GM18951 (cell line): Measurements from ENCODE around the gene LSR.

Experiments
- POLR2A ChIP-seq: IDR thresholded peaks from 4 replicates; pipeline ENCODE4 v1.6.1; 2011; ENCODE audit warnings: mild to moderate bottlenecking; ENCODE audit not compliant: insufficient read length, insufficient read depth; ENCODE audit errors: extremely low read depth
- in situ Hi-C: fragments of 300-500 bp; cut with MboI; formaldehyde crosslinking; loops from one replicate; pipeline ENCODE4 v1.12.0; 2022; ENCODE audit warnings: low sequenced_read_pairs, mixed read lengths, inconsistent platforms; ENCODE audit not compliant: unreplicated experiment

Gene LSR

DNA sequence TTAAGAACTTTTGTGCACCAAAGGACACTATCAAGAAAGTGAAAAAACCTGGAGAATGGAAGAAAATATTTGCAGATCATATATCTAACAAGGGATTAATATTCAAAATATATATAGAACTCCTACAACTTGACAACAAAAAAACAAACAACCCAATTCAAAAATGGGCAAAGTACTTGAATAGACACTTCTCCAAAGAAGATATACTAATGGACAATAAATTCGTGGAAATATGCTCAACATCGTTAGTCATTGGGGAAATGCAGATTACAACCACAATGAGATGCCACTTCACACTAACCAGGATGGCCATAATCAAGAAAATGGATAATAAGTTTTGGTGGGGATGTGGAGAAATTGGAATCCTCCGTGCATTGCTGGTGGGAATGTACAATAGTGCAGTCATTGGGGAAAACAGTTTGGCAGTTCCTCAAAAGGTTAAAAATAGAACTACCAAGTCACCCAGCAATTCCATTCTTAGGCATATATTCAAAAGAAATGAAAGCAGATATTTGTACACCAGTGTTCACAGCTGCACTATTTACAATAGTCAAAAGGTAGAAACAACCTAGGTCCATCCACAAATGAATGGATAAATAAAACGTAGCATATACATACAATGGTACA is 2.2 kb upstream of the LSR start:
- in situ Hi-C loops: no loop called here
- no peak for TF ChIP-seq POLR2A

DNA sequence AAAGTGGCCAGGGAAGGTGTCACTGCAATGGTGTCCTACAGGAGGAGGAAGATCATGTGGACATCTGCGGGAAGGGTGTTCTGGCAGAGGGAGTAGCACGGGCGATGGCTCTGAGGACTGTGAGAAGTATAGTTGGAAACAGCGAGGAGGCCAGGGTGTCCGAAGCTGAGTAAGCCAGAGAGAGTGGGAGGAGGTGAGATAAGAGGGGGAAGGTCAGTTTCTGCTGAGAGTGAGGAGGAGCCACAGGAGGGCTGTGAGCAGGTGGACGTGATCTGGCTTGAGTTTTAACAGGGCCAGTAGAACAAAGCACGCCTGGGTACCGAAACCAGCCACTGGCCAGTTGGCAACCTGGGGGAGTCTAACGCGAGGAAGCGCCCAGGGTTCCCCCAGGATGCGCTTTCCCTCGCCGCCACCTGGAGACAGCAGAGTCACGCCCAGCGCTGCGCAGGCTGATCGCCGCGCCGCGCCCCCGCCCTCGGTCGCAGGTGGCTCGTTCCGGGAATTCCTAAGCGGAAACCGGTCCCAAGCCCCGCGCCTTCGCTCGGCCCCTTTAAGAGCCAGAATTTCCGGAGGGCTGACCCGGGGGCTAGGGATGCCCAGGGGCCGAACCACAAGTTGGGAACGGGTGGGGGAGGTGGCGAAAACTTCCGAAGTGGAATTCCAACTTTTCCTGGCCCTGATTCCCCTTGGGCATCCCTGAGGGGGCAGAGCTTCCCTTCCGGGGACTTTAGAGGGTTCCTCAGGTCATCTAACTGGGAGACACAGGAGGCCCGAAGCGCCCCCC is 1.1 kb upstream of the LSR start:
- no peak for TF ChIP-seq POLR2A
- in situ Hi-C loops: no loop called here

DNA sequence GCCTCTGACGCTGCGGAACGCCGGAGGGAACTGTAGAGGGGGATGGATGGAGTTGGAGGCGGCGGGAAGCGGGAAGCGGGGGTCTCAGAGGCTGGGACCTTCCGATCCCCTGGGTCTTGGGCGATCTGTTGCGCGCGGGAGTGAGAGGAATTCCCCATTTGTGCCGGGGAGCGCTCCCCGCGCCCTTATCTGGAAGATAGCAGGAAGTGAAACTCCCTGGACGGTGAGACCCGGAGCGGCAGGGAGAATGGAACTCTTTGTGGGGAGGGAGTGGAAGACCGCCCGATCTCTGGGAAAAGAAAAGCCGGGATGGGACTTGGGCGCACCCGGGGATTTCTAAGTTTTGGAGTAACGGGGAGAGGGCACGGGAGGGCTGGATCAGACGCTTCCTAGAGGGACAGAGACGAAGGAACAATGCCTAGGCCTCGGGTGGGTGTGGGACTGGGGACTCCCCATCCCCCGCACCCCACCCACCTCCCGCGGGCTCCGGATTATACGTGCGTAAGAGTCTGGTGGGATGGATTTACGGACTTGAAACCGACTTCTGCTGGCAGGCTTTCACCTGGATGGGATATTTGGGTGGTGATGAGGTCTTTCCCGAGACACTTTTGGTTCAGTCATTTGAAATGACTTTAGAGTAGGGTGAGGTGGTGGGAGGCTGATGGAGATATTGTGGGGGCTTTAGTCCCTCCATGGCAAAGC is 495 bp downstream of the LSR start:
- no peak for TF ChIP-seq POLR2A
- in situ Hi-C loops: no loop called here

DNA sequence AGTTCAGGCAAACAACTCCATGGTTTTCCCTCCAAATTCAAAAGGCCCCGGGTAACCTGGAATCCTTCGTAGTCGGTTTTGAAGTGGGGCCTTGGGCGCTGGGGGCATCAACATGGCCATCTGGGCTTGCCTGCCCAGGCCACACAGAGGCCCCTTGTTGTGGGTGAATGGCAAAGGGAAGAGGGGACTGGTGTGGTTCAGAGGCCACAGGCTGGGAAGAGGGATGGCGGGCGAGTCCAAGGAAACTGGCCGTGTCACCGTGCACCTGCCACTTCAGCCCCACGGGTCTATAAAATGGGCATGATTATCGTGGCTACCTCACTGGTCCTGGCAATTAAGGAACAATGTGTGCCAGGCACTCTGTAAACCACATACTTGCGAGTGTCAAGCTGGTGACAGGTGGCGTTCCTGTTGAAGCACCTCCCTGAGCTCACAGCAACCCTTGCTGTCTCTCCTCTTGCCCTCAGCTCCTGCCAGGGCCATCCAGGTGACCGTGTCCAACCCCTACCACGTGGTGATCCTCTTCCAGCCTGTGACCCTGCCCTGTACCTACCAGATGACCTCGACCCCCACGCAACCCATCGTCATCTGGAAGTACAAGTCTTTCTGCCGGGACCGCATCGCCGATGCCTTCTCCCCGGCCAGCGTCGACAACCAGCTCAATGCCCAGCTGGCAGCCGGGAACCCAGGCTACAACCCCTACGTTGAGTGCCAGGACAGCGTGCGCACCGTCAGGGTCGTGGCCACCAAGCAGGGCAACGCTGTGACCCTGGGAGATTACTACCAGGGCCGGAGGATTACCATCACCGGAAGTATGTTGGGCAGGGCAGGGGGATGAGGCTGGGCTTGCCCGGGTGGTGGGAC is 1.3 kb downstream of the LSR start:
- TF ChIP-seq POLR2A: no peak
- in situ Hi-C loops: no loop called here

DNA sequence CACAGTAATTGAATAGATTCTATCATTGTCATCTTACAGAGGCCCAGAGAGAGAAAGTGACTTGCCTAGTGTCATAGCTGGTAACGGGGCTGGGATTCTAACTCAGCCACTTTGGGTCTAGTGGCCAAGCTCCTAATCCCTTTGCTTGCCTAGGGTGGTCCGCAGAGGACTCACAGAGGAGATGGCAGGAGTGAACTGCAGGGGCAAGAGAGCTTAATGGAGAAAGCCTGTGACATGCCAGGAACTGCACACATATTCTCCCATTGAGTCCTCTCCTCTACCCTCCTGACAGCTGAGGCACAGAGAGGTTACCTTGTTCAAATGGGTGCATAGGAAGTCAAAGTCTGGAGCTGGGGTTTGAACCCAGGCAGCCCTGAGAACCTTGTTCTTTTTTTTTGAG is 2.7 kb downstream of the LSR start:
- no peak for TF ChIP-seq POLR2A
- in situ Hi-C loops: no loop called here

DNA sequence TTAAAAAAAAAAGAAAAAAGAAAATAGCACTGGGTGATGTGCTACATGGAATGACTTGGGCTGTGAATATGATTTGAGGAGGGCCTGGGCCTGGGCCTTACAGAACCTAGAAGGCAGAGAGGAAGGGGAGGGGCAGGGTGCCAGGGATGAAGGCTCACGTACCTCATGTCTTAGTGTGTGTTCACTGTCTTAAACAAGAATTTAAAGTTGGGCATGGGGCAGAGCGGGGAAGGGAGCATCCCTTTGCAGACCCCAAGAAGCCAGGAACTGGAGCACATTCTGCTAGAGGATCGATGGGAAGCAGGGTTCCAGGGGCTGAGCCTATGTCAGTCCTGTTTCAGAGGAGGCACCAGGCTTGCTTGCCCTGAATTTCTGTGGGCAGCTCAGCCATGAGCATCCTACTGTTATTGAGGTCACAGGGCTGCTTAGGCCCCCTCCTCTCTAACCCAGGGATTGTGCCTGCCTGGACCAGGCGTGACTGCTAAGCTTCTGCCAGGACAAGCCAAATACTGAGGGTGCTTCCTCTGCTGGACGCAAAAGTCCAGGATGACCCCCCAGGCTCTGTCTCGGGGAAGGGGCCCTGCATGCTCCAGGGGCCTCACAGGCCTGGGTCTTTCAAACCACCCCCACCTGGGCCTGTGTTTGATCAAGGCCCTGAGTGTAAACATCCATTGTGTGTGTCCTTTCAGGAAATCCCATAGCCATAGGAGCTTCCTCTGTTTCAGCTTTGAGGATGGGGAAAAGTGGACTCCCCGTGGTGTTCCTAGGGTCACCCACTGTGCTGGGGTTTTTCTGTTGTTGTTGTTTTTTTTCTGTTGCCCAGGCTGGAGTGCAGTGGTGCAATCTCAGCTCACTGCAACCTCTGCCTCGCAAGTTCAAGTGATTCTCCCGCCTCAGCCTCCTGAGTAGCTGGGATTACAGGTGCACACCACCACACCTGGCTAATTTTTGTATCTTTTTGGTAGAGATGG is 4.8 kb downstream of the LSR start:
- in situ Hi-C loops: no loop called here
- TF ChIP-seq POLR2A: no peak

DNA sequence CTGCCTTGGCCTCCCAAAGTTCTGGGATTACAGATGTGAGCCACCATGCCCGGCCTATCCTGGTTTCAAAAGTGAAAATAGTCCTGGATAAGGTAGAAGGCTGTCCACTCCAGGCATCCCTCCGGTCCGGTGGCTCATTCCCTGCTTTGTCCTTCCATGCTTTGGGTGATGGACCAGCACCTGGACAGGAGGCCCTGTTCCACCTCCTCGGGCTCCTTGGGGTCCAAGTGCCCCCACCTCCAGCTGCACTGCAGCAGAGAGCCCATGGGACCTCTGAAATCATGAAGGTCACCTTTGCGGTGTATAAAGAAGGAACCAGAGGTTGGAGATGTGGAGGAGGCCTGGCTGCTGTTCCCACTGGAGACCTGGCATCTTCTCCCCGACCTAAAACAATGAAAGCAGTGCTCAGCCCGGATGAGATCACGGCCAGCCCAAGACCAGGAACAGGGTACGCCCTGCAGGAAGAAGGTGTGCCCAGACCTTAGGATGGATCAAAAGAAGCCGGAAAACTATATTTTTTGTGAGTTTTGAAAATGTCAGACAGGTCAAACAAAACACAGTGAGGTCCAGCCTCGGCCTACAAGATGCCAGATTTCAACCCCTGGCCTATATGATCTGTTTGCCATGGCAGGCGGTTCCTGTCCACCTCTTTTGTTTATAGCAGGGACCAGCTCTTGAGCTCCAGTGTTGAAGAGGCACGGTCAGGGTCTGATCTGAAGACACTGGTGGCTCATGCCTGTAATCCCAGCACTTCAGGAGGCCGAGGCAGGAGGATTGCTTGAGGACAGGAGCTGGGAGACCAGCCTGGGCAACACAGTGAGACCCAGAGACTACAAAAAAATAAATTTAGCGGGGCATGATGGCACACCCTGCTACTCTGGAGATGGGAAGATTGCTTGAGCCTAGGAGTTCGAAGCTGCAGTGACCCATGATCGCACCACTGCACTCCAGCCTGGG is 5.8 kb downstream of the LSR start:
- in situ Hi-C loops: no loop called here
- TF ChIP-seq POLR2A: no peak

DNA sequence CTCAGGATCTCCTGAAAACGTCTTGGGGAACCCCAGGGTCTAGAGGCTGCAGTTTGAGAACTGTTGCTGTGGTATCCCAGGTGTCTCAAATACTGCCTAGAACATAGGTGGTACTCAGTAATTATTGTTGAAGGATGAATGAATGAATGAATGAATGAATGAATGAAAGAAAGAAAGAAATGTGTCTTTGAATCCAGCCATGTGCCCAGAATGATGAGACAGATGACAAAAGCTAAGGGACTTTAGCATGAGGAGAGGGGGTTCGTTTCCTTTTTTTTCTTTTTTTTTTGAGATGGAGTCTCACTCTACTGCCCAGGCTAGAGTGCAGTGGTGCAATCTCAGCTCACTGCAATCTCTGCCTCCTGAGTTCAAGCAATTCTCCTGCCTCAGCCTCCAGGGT is 7.8 kb downstream of the LSR start:
- no peak for TF ChIP-seq POLR2A
- in situ Hi-C loops: no loop called here

DNA sequence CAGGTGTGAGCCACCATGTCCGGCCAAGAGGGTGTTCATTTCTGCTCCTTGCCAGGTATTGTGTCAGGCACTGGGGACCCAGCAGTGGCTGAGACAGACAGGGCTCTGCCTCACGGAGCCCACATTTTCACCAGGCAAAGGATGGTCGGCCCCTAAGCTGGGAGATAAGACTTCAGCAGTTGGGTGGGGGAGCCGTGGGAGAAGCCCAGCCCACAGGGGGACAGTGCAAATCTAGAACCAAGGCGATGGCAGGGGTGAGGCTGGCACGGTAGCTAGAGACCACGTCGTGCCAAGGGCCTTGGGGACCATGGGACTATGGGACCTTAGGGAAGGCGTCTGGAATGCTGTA is 8.3 kb downstream of the LSR start:
- no peak for TF ChIP-seq POLR2A

DNA sequence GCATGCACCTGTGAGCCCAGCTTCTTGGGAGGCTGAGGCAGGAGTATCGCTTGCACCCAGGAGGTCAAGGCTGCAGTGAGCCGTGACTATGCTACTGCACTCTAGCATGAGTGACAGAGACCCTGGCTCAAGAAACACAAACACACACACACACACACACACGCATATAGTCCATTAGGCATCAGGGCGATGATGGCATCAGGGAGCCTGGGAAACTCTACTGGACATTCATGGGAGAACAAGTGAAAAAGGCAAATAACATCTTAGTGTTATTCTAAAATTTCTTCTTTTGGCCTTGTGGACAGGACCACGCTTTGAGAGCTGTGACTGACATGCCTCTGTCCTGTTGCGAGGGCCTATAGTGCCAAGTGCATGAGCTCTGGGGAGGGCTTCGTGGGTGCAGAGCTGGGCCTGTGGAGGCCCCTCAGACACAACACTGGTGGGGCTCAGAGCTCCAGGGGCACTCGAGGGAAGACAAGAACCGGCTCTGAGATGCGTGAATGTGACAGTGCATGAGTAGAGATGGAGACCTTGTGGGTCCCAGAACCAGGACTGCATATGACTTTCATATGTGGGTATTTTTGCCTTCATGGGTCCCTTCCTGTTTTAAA is 12.0 kb downstream of the LSR start:
- TF ChIP-seq POLR2A: no peak
- in situ Hi-C loops: no loop called here

More for the DNA sequence above, 8.3 kb downstream of the LSR start:
- in situ Hi-C loops: no loop called here

DNA sequence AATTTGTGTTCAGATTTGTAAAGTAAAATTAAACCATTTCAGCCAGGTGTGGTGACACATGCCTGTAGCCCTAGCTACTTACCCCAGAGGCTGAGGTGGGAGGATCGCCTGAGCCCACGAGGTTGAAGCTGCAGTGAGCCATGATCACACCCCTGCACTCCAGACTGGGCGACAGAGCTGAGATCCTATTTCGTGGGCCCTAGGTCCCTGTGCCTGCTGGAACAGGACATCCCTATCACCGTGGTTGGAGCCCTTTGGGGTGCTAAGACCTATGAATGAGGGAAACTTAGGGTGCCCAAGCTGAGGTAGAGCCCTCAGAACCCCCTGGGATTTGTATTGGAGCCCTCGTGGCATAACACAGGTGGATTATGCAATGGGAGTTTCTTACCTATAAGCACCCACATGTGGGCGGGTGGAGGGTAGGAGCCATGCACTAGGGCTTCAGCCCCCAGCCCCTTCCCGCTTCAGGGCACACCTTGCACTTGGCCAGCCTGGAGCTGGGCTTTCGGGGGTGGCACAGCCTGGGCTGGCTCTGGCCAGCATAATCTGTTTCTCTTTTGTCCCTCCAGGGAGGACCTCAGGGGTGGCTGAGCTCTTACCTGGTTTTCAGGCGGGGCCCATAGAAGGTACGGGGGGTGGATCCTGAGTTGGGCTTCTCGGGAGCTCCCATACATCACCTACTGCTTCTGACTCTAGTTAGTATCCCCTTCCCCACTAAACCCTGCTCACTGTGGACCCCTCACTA is 12.7 kb downstream of the LSR start:
- in situ Hi-C loops: no loop called here
- no peak for TF ChIP-seq POLR2A
